ENCODE data around the gene ASB18. TPM values are rescaled to one million over a fixed set of nuclear protein-coding genes. Genes with fewer than 3 reads are reported as not detected.
A peak's percentile ranks its signal among the peaks of the same experiment; 100 is the strongest.

The ASB18 gene
- total and polyA plus RNA-seq, 2 experiments from 2014 or later, result not detected

DNA sequence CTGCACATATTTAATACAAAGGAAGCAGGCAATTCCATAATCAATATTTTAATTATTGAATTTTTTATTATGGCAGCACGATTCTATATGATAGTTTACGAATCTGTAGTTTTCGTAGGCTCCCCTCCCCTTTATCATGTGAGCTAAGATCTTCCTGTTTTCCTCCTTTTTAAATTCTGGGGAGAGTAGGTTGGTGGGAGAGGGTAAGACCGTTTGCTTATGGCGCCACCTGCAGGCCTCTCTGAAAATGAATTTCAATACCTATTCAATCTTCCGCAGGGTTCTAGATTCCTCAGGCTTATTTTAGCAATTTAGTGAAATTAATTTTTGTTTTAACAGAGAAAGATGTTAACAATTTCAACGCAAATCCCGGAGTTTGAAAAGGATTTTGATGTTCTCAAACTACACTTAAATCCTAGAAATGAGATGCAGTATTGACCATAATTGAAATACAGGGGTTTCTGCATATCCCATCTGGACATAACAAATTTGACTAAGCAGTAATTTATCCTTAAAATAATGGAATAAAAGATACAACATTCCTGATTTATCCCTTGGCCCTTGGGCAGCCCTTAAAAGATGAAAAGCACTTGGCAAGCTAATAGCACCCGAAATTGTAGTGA, 83.3 kb downstream of the ASB18 start:
- H3K4me2 ChIP-seq, result peak overlapping the region; percentile 88
- peak; percentile 80 for DNase-seq (ENCODE audit: low spot score)
- H2AFZ ChIP-seq, result no peak overlapping the region
- H3K27ac ChIP-seq, result no peak overlapping the region
- H3K4me3 ChIP-seq, result no peak overlapping the region
- 11% methylated on average over 9 of the region's 9 CpGs for whole genome bisulfite sequencing (ENCODE audit: low lambda C conversion rate, missing lambda C conversion rate)
- H3K9me2 ChIP-seq (replicated peaks; ENCODE audit: insufficient read depth), result no peaks in the 10 kb centered on the region
- no peaks in the 10 kb centered on the region for H3K9me3 ChIP-seq (ENCODE audit: low read depth)
- H4K20me1 ChIP-seq (ENCODE audit: insufficient read depth, poor library complexity, severe bottlenecking), result no peaks in the 10 kb centered on the region
- no peaks in the 10 kb centered on the region for H3K36me3 ChIP-seq (replicated peaks; ENCODE audit: insufficient read depth, low read depth)
- peaks cover 66% of the 10 kb centered on the region for H3K27me3 ChIP-seq
- TF ChIP-seq, protein P1, sequence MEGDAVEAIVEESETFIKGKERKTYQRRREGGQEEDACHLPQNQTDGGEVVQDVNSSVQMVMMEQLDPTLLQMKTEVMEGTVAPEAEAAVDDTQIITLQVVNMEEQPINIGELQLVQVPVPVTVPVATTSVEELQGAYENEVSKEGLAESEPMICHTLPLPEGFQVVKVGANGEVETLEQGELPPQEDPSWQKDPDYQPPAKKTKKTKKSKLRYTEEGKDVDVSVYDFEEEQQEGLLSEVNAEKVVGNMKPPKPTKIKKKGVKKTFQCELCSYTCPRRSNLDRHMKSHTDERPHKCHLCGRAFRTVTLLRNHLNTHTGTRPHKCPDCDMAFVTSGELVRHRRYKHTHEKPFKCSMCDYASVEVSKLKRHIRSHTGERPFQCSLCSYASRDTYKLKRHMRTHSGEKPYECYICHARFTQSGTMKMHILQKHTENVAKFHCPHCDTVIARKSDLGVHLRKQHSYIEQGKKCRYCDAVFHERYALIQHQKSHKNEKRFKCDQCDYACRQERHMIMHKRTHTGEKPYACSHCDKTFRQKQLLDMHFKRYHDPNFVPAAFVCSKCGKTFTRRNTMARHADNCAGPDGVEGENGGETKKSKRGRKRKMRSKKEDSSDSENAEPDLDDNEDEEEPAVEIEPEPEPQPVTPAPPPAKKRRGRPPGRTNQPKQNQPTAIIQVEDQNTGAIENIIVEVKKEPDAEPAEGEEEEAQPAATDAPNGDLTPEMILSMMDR (IDR thresholded peaks at IDR 0.05; ENCODE audit: poor library complexity), result peak; percentile 79
- TF ChIP-seq EZH2 (IDR thresholded peaks at IDR 0.05; ENCODE audit: borderline replicate concordance), result no peak
- peaks cover 19% of the 10 kb centered on the region for H3K4me1 ChIP-seq (ENCODE audit: insufficient read depth)
- H3K79me2 ChIP-seq, result no peaks in the 10 kb centered on the region

DNA sequence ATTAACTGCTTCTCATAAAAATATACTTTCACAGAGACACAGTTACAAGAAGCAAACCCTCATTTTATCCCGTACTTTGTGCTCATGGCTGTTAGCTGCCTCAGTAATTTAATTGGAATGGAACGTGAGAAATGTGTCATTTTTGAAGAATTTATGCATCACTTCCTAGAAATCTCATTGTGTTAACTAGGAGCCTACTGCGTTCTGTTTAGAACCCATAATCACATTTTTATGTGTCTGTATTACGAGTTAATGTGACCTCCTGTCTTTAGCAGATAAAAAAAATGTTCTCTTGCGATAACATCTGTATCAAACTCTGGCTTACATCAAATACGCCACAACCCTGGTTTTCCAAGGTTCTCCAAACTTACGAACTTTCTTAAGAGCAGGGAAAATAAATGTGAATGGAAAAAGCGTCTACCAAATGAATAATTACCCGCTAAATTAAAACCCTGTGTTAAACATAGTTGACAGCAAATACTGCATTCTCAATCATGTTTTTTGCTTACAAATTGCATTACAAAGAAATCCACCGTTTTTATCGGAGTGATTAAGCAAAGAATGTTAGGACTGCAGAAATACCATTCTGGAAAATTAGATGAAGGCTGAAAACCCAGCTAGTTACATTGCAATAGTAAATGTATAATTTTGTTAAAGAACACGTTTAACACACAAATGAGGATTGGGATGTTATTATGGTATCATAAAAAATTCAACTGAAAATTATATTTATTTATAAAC, 84.0 kb downstream of the ASB18 start:
- peaks cover 72% of the 10 kb centered on the region for H3K27me3 ChIP-seq
- 24% methylated on average over 12 of the region's 12 CpGs for WGBS (ENCODE audit: low lambda C conversion rate, missing lambda C conversion rate)
- no peak overlapping the region for H3K27ac ChIP-seq
- H3K9me3 ChIP-seq (ENCODE audit: low read depth), result no peaks in the 10 kb centered on the region
- H3K79me2 ChIP-seq, result no peaks in the 10 kb centered on the region
- peaks cover 19% of the 10 kb centered on the region for H3K4me1 ChIP-seq (ENCODE audit: insufficient read depth)
- H3K9me2 ChIP-seq (replicated peaks; ENCODE audit: insufficient read depth), result no peaks in the 10 kb centered on the region
- TF ChIP-seq, protein P1 (IDR thresholded peaks at IDR 0.05; ENCODE audit: poor library complexity), result no peak
- TF ChIP-seq EZH2phosphoT487 (IDR thresholded peaks at IDR 0.05; ENCODE audit: low read depth, severe bottlenecking, unreplicated experiment), result peak; percentile 11
- peak; percentile 89 for TF ChIP-seq EZH2 (IDR thresholded peaks at IDR 0.05; ENCODE audit: borderline replicate concordance)
- H4K20me1 ChIP-seq (ENCODE audit: insufficient read depth, poor library complexity, severe bottlenecking), result no peaks in the 10 kb centered on the region
- no peak overlapping the region for H2AFZ ChIP-seq
- H3K4me3 ChIP-seq, result no peak overlapping the region
- no peaks in the 10 kb centered on the region for H3K36me3 ChIP-seq (replicated peaks; ENCODE audit: insufficient read depth, low read depth)
- DNase-seq (ENCODE audit: low spot score), result no peak
- H3K4me2 ChIP-seq, result peak overlapping the region; percentile 88

DNA sequence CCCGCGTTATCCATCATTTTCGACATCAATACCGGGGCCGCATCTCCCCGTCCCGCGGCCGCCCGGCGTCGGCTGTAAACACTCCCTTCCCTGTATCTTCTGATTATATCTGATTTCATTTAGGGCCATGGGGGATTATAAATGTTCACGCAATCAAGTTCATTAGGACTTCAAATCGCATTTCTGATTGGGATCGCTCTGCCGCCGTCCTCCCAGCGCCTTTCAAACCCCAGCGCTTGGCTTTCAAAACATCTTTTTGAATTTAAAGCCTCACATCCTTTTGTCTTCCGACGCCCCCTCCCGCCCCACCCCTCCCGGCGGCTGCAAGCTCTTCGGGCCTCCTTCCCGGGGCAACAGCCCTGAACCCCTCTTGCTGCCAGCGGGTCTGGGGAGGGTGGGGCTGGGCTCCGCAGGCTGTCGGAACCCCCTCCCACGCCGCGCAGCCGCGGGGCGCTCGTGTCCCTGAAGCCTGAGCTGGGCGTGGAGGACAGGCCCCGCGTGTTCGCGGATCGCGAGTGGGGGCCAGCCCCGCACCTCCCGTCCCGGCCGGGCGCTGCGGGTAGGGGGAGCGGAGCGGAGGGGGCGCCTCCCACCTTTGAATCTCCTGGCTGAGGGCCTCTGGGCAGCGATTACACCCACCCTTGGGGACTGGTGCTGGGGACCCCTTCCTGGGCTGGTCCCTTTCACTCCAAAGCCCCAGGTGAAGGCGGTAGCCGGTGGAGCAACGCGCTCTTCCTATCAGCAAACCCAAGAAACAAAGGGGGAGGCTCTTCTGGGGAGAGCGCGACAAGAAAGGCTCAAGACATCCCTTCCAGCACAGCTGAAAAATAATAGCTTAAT, 84.8 kb downstream of the ASB18 start:
- Histone ChIP-seq H2AFZ (peak overlapping the region; percentile 67), H3K4me1 (ENCODE audit: insufficient read depth) (peaks cover 19% of the 10 kb centered on the region), H3K79me2 (no peaks in the 10 kb centered on the region), H3K36me3 (replicated peaks; ENCODE audit: insufficient read depth, low read depth) (no peaks in the 10 kb centered on the region), H4K20me1 (ENCODE audit: insufficient read depth, poor library complexity, severe bottlenecking) (no peaks in the 10 kb centered on the region), H3K9me2 (replicated peaks; ENCODE audit: insufficient read depth) (no peaks in the 10 kb centered on the region), H3K27ac (no peak overlapping the region), H3K9me3 (ENCODE audit: low read depth) (no peaks in the 10 kb centered on the region), H3K4me2 (peak overlapping the region; percentile 88), H3K27me3 (peaks cover 79% of the 10 kb centered on the region), H3K4me3 (peak overlapping the region; percentile 42)
- 7% methylated on average over 45 of the region's 59 CpGs for WGBS (ENCODE audit: low lambda C conversion rate, missing lambda C conversion rate)
- TF ChIP-seq EZH2 (IDR thresholded peaks at IDR 0.05; ENCODE audit: borderline replicate concordance), result peak; percentile 92
- TF ChIP-seq, protein P1 (IDR thresholded peaks at IDR 0.05; ENCODE audit: poor library complexity), result no peak
- peak; percentile 47 for TF ChIP-seq EZH2phosphoT487 (IDR thresholded peaks at IDR 0.05; ENCODE audit: low read depth, severe bottlenecking, unreplicated experiment)
- no peak for DNase-seq (ENCODE audit: low spot score)
